HL-60 (cell line): Measurements from ENCODE around the gene EFCAB6.

Experiments used
- DNase-seq, 2 experiments: peaks; one replicate each; pipeline ENCODE4 v3.0.0-alpha.2; 2010 to 2020; ENCODE audit warnings: low read depth in 1 of 2, low spot score in 1 of 2
- H3K27ac ChIP-seq: fragments of 250-450 bp; sonication (Bioruptor Pico); replicated peaks from 2 replicates; pipeline ENCODE4 v1.5.1; 2020; ENCODE audit warnings: mild to moderate bottlenecking, moderate library complexity
- H3K27me3 ChIP-seq: fragments of 250-450 bp; sonication (Bioruptor Pico); 2 replicates; pipeline ENCODE4 v1.5.1; 2021; ENCODE audit warnings: mild to moderate bottlenecking, moderate library complexity; ENCODE audit not compliant: insufficient read depth, poor library complexity, severe bottlenecking
- H3K4me3 ChIP-seq: replicated peaks from 2 replicates; pipeline ENCODE4 v1.5.1; 2011; ENCODE audit warnings: mild to moderate bottlenecking, control low read depth, low read length; ENCODE audit not compliant: insufficient read depth
- CTCF ChIP-seq: IDR thresholded peaks from one replicate; pipeline ENCODE4 v1.5.1; 2011; ENCODE audit warnings: low read length, control low read depth, inconsistent platforms; ENCODE audit not compliant: insufficient read depth
- GABPA ChIP-seq: IDR thresholded peaks from 2 replicates; pipeline ENCODE4 v1.6.1; 2012; ENCODE audit warnings: low read depth
- POLR2AphosphoS5 ChIP-seq: IDR thresholded peaks from 2 replicates; pipeline ENCODE4 v1.6.1; 2012; ENCODE audit warnings: low read depth
- REST ChIP-seq: IDR thresholded peaks from 2 replicates; pipeline ENCODE4 v1.6.1; 2012; ENCODE audit warnings: low read depth; ENCODE audit not compliant: insufficient replicate concordance
- SPI1 ChIP-seq: IDR thresholded peaks from 2 replicates; pipeline ENCODE4 v1.6.1; 2012; ENCODE audit warnings: low read depth, mild to moderate bottlenecking, borderline replicate concordance

Gene EFCAB6

GRCh38 chr22:43498856-43499253 is 313.2 kb downstream of the EFCAB6 start:
- Histone ChIP-seq H3K4me3 (no peak overlapping the region), H3K27me3 (no peaks in the 10 kb centered on the region), H3K27ac (no peak overlapping the region)
- DNase-seq = no peak
- no peak for TF ChIP-seq POLR2AphosphoS5
- TF ChIP-seq CTCF = no peak
- TF ChIP-seq REST = no peak
- TF ChIP-seq GABPA = no peak
- TF ChIP-seq SPI1 = no peak

GRCh38 chr22:43497956-43498855 is 313.9 kb downstream of the EFCAB6 start:
- H3K4me3 ChIP-seq = no peak overlapping the region
- H3K27me3 ChIP-seq = no peaks in the 10 kb centered on the region
- H3K27ac ChIP-seq = no peak overlapping the region
- TF ChIP-seq GABPA = no peak
- no peak for TF ChIP-seq SPI1
- no peak for TF ChIP-seq REST
- TF ChIP-seq POLR2AphosphoS5 = no peak
- no peak for TF ChIP-seq CTCF
- DNase-seq = no peak

- Histone ChIP-seq H3K4me3 (no peak overlapping the region), H3K27me3 (no peaks in the 10 kb centered on the region), H3K27ac (no peak overlapping the region)
- DNase-seq = no peak
- TF ChIP-seq REST (no peak), CTCF (no peak), SPI1 (no peak), POLR2AphosphoS5 (no peak), GABPA (no peak)
Measured at GRCh38 chr22:43493297-43493696, 318.8 kb downstream of the EFCAB6 start.
